ELF-1 (cell line): Measurements from ENCODE around the gene ZNF688.
A peak's percentile ranks its signal among the peaks of the same experiment; 100 is the strongest.
"Not testable (repeated sequence)": the region's sequence is repeated elsewhere in the genome, so short reads cannot be mapped to it uniquely, and the experiment has no call there.

ENCODE experiments used
- DNase-seq: peaks from one replicate; pipeline ENCODE4 v3.0.0-alpha.2; 2016; ENCODE audit warnings: low read depth, low spot score

Gene ZNF688

DNA sequence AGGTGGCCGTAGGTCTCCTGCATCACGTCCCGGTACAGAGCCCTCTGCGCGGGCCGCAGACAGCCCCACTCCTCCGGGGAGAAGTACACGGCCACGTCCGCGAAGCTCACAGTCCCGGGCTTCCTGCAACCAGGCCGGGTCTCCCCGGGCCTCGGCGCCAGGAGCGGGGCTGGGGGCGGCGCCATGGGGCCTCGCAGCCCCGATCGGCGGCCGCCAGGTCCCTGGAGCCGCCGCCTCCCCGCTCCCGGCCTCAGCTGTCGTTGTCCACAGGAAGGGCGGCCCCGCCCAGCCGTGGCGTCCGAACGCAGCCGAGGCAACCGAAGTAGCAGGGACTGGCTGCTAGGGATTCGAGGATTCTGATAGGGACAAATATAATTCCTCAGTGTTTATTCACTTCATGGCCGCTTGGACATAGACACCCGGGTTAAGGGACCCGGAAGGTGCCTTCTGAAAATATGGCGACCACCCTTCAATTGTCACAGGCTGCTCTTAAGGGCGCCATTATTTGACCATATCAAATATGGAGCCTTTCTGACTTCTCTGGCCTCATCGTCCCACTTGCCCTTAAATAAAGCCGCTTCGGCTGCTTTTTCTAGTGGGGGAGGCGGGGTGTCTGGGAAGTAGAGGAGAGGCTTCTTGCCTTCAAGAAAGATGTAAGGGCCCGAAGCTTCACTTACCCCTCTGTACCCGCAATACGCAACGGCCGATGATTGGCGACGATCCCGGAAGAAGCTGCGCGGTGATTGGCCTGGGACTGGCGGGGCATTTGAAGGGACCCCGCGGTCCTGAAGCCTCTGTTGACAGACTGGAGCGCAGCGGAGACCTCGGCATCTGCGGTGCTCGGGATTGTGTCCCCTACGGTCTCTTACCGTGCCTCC is at the start of gene ZNF688:
ZNF688 (minus strand) TSS at position 270 of the 878 bp plus-strand sequence; CDS start at position 185, 85 bp downstream.
- DNase-seq = peak; percentile 98

DNA sequence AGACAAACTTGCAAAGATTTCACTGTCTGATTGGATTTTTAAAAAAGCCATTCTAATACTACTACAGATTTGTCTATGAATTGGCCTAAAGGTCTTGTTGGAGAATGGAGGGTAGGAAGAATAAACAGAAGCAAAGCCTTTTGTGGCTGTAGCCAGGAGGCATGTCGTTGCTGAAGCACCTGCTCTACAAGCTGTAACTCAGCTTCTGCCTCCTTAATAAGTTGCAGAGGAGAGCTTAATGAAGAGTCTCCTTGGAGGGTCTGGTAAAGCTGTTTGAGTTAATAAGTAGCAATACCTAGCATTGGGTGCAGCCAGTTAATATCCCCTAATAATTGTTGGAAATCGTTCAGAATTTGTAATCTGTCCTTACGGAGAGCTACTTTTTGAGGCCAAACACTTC is 48.7 kb upstream of the ZNF688 start:
- no peak for DNase-seq

DNA sequence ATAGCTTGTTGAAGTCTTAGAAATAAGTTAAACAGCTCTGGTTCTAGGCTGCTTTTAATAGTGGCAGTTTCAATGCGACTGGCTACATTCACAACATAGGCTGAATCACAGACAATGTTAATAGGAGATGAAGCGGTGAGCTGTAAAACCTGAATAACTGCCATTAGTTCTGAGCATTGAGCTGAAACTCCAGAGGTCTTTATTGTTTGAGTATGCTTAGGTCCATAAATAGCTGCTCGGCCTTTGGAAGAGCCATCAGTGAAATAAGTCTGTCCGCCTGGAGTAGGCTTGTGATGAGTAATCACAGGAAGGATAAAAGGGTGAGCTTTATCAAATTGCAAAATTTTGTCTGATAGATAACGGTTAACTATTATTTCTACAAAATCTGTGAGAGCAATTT is 48.1 kb upstream of the ZNF688 start:
- DNase-seq = no peak

DNA sequence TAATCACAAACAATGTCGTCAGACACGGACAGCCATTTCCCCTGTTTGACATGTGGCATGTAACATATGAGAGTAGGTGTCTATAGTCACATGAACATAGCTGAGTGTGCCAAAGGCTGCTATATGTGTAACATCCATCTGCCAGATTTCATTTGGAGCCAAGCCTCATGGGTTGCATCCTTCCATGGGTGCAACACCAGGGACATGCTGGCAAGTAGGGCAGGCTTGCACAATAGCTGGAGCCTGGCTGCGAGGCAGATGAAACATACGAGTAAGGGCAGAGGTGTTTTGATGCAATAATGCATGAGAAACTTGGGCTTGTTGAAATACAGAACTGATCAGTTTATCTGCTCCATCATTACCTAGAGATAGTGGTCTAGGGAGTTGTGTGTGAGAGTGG is 47.7 kb upstream of the ZNF688 start:
- DNase-seq = no peak

DNA sequence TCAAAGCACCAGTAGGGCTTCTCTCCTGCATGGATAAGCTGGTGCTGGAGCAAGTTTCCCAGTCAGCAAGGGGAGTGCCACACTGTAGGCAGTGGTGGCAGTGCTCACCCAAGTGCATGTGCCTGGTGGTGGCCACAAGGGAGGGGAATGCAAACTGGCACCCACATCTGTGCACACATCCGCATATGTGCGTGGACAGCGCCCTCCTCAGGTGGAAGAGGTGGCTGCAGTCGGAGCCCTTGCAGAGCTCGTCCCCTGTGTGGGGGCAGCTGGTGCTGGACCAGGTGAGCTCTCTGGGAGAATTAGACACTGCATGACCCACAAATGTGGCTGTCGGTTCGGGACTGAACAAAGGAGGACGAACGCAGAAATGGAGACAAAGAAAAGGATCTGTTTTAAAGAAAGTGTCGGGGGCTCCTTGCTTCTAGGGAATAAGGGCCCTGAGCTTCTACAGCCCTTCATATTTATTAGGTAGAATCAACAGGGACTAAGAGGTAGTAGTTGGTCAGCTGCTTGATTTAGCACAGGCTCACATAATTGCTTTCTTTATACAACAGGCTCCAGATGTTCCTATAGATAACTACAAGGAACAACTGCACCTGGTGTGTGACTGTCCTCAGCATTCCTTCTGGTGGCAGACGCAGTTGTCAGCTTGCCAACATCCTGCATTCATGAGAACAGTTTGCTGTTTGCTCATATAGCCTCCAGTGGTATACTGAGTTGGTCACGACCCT is 44.0 kb upstream of the ZNF688 start:
- peak; percentile 67 for DNase-seq

DNA sequence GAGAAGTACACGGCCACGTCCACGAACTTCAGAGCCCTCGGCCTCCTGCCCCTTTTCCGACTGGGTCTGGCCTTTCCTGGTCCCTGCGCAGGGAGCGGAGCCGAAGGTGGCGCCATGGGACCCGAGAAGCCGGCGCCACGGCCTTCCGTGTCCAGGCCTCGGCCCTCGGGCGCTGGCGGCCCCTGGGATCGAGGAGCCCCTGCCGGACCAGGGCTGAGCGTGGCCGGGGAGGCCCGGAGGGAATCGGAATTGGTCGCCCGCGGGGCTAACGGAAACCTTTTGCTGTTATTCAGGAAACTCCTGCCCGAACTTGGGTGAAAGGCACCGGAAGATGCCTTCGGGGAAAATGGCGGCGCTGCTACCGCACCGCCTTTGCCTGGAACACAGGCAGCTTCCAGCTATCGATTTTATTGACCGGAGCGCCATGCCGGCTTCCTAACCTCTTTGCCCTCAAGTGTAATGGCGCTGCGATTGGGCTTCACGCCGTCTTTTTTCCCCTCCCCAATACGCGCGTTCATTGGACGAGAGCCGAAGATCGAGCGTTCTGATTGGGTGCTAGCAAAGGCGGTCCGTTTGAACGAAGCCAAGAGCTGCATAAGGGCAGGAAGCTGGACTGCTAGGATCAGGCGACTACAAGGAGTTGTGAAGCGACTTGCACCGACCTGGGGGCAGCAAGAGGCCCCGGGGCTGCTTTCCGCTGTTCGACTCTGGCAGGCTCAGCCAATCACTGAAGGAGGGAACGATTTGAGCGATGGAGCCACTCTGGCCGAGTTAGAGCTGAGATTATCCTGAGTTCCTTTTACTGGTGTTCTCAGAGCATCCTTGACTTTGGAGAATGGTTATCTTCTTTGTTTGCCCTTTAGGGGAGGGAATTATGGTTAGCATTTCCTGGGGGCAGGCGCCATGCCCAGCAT is 38.7 kb upstream of the ZNF688 start, which contains the start of gene ZNF689:
ZNF689 (minus strand) TSS at position 464 of the 914 bp plus-strand sequence; CDS start at position 116, 348 bp downstream.
- DNase-seq = peak; percentile 99

DNA sequence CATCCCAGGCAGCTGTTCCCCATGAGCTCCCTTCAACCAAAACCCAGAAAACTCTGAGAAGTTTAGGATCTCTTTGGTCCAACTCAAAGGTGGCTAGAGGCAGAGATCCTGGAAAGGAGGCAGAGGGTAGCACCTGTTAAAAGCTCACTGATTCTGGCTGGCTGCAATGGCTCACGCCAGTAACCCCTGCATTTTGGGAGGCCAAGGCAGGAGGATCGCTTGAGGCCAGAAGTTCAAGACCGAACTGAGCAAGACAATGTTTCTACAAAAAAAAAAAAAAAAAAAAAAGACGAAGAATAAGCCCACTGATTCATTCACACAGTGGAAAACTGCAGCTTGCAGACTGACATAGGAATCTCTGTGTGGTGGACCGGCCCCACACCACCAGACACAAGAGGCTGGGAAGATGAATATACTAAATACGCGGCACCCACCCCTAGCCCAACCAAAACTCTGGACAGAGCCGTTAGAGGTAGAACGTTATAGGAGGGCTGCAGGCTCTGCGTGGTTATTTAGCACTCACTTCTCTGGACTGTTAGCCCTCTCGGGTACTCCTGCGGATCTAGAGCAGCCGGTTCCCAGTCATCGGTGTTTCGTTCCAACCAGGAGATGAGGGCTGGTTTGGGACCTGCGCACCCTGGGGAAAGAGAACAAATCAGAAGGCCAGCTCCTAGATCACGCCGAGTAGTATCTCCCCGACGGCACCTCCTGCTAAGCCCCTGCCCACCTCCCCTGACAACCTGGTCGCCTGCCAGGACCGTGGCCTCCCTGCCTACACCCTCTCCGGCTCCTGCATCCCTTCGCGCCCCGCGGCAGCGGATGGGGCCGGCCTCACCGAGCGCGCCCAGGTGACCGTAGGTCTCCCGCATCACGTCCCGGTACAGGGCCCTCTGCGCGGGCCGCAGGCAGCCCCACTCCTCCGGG is 37.8 kb upstream of the ZNF688 start:
- DNase-seq = peak; percentile 65

DNA sequence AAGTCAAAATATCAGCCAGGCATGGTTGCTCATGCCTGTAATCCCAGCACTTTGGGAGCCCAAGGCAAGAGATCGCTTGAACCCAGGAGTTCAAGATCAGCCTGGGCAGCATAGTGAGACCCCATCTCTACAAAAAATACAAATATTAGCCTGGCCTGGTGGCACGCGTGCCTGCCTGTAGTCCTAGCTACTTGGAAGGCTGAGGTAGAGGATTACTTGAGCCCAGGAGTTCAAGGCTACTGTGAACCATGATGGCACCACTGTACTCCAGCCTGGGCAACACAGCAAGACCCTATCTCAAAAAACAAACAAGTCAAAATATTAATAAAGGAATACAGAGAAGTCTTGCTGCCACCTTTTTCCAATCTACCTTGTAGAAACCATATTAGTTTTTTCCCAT is 34.5 kb upstream of the ZNF688 start:
- no peak for DNase-seq

DNA sequence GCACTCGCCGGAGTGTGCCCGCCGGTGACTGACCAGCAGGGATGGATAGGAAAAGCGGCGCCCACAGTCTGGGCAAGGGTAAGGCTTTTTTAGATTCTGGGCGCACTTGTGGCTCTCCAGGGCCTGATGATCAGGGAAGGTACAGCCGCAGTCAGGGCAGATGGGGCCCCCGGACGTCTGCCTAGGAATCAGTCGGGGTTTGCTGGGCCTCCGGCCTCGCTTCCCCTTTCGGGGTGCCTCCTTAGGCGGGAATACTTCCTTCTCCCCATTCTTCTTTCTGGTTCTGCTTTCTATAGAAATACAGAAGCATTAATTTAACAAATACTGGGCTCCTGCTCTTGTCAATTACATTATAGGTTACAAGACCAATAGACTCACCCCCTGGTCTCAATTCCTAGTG is 33.6 kb upstream of the ZNF688 start:
- no peak for DNase-seq

DNA sequence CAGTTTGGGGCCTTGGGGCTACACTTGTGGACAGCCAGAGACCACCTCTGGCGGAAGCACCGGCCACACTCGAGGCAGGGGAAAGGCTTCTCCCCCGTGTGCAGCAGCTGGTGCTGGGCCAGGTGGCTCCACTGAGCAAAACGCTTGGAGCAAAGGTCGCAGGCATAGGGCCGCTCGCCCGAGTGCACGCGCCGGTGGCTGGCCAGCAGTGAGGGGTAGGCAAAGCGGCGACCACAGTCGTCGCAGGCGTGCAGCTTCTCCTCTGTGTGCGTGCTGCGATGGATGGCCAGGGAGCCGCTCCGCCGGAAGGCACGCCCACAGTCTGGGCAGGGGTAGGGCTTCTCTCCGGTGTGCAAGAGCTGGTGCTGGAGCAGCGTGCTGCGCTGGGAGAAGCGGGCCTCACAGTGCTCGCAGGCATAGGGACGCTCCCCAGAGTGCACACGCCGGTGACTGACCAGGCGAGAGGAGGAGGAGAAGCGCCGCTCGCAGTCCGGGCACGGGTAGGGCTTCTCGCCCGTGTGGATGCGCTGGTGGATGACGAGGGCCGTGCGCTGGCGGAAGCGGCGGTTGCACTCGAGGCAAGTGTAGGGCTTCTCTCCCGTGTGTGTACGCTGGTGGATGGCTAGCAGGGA is 32.9 kb upstream of the ZNF688 start:
- no peak for DNase-seq

DNA sequence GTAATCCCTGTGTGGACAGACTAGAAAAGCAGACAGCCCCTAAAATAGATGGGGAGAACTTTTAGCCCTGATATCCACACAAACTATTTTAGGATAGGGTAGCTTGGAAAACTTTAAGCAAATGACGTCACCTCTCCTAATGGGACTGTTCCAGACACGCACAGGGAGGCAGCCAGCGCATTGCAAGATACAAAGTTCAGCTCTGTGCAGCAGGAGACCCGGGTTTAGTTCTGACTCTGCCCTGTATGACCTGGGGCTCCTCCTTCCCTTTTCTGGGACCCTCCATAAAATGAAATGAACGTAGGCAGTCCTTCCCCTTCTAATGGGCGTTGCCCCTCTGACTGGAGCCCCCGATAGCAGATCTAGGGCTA is 32.4 kb upstream of the ZNF688 start:
- DNase-seq = no peak

DNA sequence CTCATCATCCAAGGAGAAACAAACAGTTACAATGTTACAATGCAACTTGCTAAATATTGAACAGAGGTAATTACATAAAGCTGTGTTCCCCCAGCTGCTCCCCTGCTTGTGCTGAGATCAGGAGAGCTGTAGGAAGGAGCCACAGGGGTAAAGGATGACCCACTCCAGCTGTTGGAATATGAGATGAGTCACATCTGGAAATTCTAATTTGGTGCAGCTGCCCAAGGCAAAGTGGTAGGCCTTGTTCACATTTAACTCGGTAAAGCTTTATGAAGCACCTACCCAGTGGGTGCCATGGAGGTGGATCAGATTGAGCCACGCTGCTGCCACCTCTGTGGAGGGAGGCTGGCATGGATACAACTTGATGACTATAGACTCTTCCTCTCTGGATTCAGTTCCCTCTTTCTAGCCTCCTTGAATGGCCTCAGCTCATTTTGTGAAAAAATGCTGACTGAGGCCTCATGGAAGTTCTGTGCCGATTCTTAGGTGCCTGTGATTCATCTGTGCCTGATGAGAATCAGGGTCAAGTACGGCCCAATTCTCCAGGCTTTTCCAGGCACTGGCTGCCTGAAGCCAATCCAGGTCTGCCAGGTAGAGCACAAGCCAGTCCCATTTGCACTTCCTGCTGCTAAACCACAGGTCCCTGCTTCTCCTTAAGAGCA is 31.2 kb upstream of the ZNF688 start:
- DNase-seq = no peak

DNA sequence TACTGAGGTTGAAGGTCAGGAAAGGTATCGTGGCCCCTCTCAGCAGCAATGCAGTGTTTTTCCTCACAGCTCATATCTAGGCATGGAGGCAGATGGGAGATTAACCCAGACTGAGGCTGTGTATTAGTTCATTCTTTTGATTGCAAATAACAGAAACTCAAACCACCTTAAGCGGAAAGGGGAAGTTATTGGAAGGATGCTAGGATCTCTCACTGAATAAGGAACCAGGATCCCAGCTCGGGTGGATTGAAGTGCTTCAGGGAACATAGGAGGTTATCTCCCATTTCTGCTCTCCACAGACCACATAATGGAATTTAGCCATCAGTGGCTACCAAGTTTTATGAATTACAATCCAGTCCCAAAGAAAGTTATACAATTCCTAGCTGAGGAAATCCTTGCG is 30.5 kb upstream of the ZNF688 start:
- DNase-seq = no peak

DNA sequence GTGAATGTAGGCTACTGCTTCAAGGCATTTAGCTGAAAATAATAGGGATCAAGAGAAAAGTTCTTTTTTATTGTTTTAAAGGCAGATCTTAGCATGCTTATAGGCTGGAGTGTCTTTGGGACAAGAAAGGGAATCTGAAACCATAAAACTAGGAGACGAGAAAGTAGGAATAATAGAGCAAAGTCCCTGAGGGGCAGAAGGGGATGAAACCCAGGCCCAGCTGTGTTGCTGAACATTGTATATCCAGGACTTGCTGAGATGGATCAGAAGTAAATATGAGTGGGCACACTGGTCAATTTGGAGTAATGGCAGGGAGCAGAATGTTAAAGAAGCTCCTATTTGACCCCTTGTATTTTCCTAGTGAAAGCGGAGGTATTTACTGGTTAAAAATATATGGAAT is 29.4 kb upstream of the ZNF688 start:
- no peak for DNase-seq

DNA sequence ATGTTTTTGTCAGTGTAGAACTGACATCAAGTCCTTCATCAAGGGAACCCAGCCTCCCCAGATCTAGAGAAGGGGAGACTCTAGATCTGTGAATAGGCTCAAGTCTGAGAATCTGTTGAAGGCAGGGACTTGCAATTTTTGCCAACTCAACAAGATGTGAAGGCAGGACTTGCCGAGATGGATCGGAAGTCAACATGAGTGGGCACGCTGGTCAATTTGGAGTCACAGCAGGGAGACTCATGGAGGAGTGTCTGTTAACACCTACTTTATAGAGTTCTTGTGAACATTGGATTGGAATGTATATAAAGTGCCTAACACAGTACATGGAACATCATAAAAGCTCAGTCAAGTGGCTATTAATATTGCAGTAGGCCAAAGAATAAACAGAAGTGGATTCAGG is 28.7 kb upstream of the ZNF688 start:
- DNase-seq = no peak

DNA sequence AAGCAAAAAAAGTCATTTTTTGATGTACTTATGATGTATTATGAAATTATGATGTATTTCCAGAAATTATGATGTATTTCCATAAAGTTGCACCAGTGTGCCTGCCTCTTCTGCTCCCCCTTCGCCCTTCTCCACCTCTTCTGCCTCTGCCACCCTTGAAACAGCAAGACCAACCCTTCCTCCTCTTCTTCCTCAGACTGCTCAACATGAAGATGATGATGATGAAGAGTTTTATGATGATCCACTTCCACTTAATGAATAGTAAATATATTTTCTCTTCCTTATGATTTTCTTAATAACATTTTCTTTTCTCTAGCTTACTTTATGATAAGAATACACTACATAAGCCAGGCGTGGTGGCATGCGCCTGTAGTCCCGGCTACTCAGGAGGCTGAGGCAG is 21.4 kb upstream of the ZNF688 start:
- no peak for DNase-seq

DNA sequence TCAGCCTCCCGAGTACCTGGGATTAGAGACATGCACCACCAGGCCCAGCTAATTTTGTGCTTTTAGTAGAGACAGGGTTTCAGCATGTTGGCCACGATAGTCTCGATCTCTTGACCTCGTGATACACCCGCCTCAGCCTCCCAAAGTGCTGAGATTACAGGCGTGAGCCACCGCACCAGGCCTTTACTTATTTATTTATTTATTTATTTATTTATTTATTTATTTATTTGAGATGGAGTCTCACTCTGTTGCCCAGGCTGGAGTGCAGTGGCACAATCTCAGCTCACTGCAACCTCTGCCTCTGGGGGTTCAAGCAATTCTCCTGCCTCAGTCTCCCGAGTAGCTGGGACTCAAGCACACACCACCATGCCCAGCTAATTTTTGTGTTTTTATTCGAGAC is 19.4 kb upstream of the ZNF688 start:
- DNase-seq = not testable (repeated sequence)

DNA sequence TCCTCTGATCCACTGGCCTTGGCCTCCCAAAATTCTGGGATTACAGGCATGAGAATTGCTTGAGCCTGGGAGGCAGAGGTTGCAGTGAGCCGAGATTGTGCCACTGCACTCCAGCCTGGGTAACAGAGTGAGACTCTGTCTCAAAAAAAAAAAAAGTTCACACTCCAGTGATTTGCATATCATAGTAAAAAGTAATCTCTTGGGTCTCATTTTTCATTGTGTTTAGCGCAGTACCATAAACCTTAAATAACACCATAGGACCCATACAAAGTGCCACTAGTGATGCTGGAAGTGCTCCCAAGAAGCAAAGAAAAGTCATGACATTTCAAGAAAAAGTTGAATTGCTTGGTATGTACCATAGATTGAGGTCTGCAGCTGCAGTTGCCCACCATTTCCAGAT is 18.1 kb upstream of the ZNF688 start:
- not testable (repeated sequence) for DNase-seq

DNA sequence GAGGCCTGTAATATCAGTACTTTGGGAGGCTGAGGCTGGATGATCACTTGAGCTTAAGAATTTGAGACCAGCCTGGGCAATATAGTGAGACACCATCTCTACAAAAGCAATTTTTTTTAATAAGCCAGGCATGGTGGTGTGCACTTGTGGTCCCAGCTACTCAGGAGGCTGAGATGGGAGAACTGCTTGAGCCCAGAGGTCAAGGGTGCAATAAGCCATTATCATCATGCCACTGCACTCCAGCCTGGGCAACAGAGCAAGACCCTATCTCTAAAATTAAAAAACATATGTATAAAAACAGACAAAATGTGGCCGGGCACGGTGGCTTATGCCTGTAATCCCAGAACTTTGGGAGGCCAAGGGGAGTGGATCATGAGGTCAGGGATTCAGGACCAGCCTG is 17.1 kb upstream of the ZNF688 start:
- no peak for DNase-seq
